ENCODE data around the gene PSME3. TPM values are rescaled to one million over a fixed set of nuclear protein-coding genes. Genes with fewer than 3 reads are reported as not detected.
A peak's percentile ranks its signal among the peaks of the same experiment; 100 is the strongest.

PSME3 gene
- total RNA-seq (2016; rRNA removed; fragmentation: Illumina TruSeq; extraction: Trizol) (135 and 202 TPM in 2 replicates), polyA plus RNA-seq (2011; rRNA removed) (61.5 and 66.3 TPM in 2 replicates), polyA minus RNA-seq (2011; rRNA and poly(A)+ RNA removed; ENCODE audit: low replicate concordance) (45.3 and 91.4 TPM in 2 replicates), Bru-seq, nascent RNA (percentile 80 among the genes with signal in this experiment), BruChase-seq, experiment 1, labeled RNA remaining after a 6-hour chase (percentile 95 among the genes with signal in this experiment), BruChase-seq, experiment 2, labeled RNA remaining after a 2-hour chase (percentile 92 among the genes with signal in this experiment)
- 57.2 and 65.9 TPM in 2 replicates for total RNA-seq (2016; cell fraction: cytosol; rRNA removed; fragmentation: Illumina TruSeq; extraction: Trizol; ENCODE audit: low read depth)
- 137 and 184 TPM in 2 replicates for total RNA-seq (2016; cell fraction: insoluble cytoplasmic fraction; rRNA removed; fragmentation: Illumina TruSeq; extraction: Trizol)
- 87.8 and 99.6 TPM in 2 replicates for total RNA-seq (2016; cell fraction: membrane; rRNA removed; fragmentation: Illumina TruSeq; extraction: Trizol)
- total RNA-seq (2016; cell fraction: nucleus; rRNA removed; fragmentation: Illumina TruSeq; extraction: Trizol), result 85.8 and 91.0 TPM in 2 replicates
- 46.2 and 72.9 TPM in 2 replicates for polyA plus RNA-seq (2011; cell fraction: cytosol; rRNA removed)
- 54.8 and 72.6 TPM in 2 replicates for polyA plus RNA-seq (2011; cell fraction: nucleus; rRNA removed)
- 70.9 and 82.9 TPM in 2 replicates for polyA plus RNA-seq (2012)
- 40.6 and 52.7 TPM in 2 replicates for polyA plus RNA-seq (2016; cell fraction: cytosol; fragmentation: Illumina TruSeq; extraction: Trizol; ENCODE audit: low read depth)
- polyA plus RNA-seq (2016; cell fraction: insoluble cytoplasmic fraction; fragmentation: Illumina TruSeq; extraction: Trizol; ENCODE audit: low read depth), result 192 and 233 TPM in 2 replicates
- polyA plus RNA-seq (2016; cell fraction: membrane; fragmentation: Illumina TruSeq; extraction: Trizol; ENCODE audit: low read depth), result 79.0 and 86.8 TPM in 2 replicates
- 115 and 117 TPM in 2 replicates for polyA plus RNA-seq (2016; cell fraction: nucleus; fragmentation: Illumina TruSeq; extraction: Trizol; ENCODE audit: insufficient read depth, low read depth)
- 33.7 and 38.2 TPM in 2 replicates for polyA minus RNA-seq (2011; cell fraction: cytosol; rRNA and poly(A)+ RNA removed)
- 50.2 and 71.4 TPM in 2 replicates for polyA minus RNA-seq (2011; cell fraction: nucleus; rRNA and poly(A)+ RNA removed)
- long read RNA-seq, experiment 1, transcript PSME3-210 (11 exons, 998 nt), result major isoform, 58 of 78 reads
- long read RNA-seq, experiment 1, partial matches to known transcripts, result 1 of 78 reads
- long read RNA-seq, experiment 1, other reads (novel, unspliced or antisense), result 16 of 78 reads
- long read RNA-seq, experiment 2, transcript PSME3-210 (11 exons, 998 nt), result major isoform, 149 of 350 reads
- long read RNA-seq, experiment 2, partial matches to known transcripts, result 118 of 350 reads
- long read RNA-seq, experiment 2, other reads (novel, unspliced or antisense), result 83 of 350 reads

- in situ Hi-C loops (cut with HindIII; ENCODE audit: extremely low pct_ligation_motif_present, low pct_unique_long_range_greater_than_20kb), result no loop called here
- FAIRE-seq, result peak; percentile 79
- Histone ChIP-seq H3K4me3 (replicated peaks in 1 of 3; ENCODE audit: insufficient read depth in 1 of 3, low read depth in 2 of 3, low read length in 3 of 3) (peak within 1 kb of the TSS; percentile 92 to 98 (median 92)), H3K79me2 (ENCODE audit: insufficient read depth, low read length) (peaks cover 38% of the 10 kb centered on the region), H3K4me2 (ENCODE audit: low read depth, low read length) (peak within 1 kb of the TSS; percentile 92), H2AFZ (ENCODE audit: low read length) (peak within 1 kb of the TSS; percentile 86), H3K27ac (ENCODE audit: extremely low read length, insufficient read depth, low read length) (peak within 1 kb of the TSS; percentile 90), H3K36me3 (replicated peaks in 1 of 2; ENCODE audit: control insufficient read depth in 1 of 2, insufficient read depth in 2 of 2, low read length in 2 of 2) (peaks cover 10 to 22% of the 10 kb centered on the region in 2 experiments), H3K9ac (ENCODE audit: insufficient read depth, low read depth, low read length) (peak within 1 kb of the TSS; percentile 94), H3K4me1 (ENCODE audit: insufficient read depth, low read length) (peaks cover 40% of the 10 kb centered on the region), H4K20me1 (ENCODE audit: insufficient read depth, low read length) (no peaks in the 10 kb centered on the region), H3K9me3 (ENCODE audit: low read length) (no peaks in the 10 kb centered on the region), H3K27me3 (ENCODE audit: control insufficient read depth in 1 of 2, insufficient read depth in 2 of 2, low read length in 2 of 2) (no peaks in the 10 kb centered on the region; a peak in 1 of 5 replicates)
- intact Hi-C loops (cut with micrococcal nuclease; ENCODE audit: unreplicated experiment), result loop anchor here (5.0 kb wide), 1 partner anchor 164 kb away; the partner anchor contains the start of gene RPL27
- DNase-seq (ENCODE audit: low spot score), result peak; percentile 88
- ChIA-PET POLR2A (interaction anchor here (0.6 to 5.9 kb wide), 28 partner anchors 9 to 266 kb away, joined by 3 to 73 read pairs (median 5); partner anchors contain the start of genes AOC2, BECN1, CNTD1 and COA3), CTCF (ENCODE audit: low intra/inter-chr PET ratio, low total read pairs) (no interaction called here)
- ATAC-seq, result peak; percentile 95
- BruUV-seq (replicated peaks), result TSS peak; percentile 90
- under 1% methylated on average over 46 of the region's 71 CpGs for WGBS (ENCODE audit: low lambda C conversion rate)
- TF ChIP-seq, protein P1, sequence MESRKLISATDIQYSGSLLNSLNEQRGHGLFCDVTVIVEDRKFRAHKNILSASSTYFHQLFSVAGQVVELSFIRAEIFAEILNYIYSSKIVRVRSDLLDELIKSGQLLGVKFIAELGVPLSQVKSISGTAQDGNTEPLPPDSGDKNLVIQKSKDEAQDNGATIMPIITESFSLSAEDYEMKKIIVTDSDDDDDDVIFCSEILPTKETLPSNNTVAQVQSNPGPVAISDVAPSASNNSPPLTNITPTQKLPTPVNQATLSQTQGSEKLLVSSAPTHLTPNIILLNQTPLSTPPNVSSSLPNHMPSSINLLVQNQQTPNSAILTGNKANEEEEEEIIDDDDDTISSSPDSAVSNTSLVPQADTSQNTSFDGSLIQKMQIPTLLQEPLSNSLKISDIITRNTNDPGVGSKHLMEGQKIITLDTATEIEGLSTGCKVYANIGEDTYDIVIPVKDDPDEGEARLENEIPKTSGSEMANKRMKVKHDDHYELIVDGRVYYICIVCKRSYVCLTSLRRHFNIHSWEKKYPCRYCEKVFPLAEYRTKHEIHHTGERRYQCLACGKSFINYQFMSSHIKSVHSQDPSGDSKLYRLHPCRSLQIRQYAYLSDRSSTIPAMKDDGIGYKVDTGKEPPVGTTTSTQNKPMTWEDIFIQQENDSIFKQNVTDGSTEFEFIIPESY (CRISPR knock-in tag; IDR thresholded peaks at IDR 0.05), result peak; percentile 61; the same call in 1 of the 2 replicates
- TF ChIP-seq JUND (CRISPR knock-in tag; IDR thresholded peaks at IDR 0.05) (peak; percentile 64; the same call in 1 of the 2 replicates), ZFP91 (CRISPR knock-in tag; IDR thresholded peaks at IDR 0.05; ENCODE audit: borderline replicate concordance) (peak; percentile 98), ZNF83 (CRISPR knock-in tag; IDR thresholded peaks at IDR 0.05; ENCODE audit: borderline replicate concordance) (no peak; the same call in 1 of the 2 replicates), ZBTB20 (CRISPR knock-in tag; IDR thresholded peaks at IDR 0.05; ENCODE audit: borderline replicate concordance, low read depth) (peak; percentile 70), AHR (CRISPR knock-in tag; IDR thresholded peaks at IDR 0.05) (peak; percentile 91; the same call in 1 of the 2 replicates)
- TF ChIP-seq, protein P2, sequence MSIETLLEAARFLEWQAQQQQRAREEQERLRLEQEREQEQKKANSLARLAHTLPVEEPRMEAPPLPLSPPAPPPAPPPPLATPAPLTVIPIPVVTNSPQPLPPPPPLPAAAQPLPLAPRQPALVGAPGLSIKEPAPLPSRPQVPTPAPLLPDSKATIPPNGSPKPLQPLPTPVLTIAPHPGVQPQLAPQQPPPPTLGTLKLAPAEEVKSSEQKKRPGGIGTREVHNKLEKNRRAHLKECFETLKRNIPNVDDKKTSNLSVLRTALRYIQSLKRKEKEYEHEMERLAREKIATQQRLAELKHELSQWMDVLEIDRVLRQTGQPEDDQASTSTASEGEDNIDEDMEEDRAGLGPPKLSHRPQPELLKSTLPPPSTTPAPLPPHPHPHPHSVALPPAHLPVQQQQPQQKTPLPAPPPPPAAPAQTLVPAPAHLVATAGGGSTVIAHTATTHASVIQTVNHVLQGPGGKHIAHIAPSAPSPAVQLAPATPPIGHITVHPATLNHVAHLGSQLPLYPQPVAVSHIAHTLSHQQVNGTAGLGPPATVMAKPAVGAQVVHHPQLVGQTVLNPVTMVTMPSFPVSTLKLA (IDR thresholded peaks at IDR 0.05), result peak; percentile 95
- TF ChIP-seq, protein P3, sequence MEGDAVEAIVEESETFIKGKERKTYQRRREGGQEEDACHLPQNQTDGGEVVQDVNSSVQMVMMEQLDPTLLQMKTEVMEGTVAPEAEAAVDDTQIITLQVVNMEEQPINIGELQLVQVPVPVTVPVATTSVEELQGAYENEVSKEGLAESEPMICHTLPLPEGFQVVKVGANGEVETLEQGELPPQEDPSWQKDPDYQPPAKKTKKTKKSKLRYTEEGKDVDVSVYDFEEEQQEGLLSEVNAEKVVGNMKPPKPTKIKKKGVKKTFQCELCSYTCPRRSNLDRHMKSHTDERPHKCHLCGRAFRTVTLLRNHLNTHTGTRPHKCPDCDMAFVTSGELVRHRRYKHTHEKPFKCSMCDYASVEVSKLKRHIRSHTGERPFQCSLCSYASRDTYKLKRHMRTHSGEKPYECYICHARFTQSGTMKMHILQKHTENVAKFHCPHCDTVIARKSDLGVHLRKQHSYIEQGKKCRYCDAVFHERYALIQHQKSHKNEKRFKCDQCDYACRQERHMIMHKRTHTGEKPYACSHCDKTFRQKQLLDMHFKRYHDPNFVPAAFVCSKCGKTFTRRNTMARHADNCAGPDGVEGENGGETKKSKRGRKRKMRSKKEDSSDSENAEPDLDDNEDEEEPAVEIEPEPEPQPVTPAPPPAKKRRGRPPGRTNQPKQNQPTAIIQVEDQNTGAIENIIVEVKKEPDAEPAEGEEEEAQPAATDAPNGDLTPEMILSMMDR (CRISPR knock-in tag; IDR thresholded peaks at IDR 0.05), result peak; percentile 37
Observed at GRCh38 chr17:42832934-42833766, at the start of gene PSME3. Gene PSME3, plus strand, starts transcription at chr17:42833397. Its CDS starts 235 bp downstream, at chr17:42833632.

All from HepG2 (cell line).